IMR-90 (cell line): ENCODE results near the gene CYP2D6.
A peak's percentile ranks its signal among the peaks of the same experiment; 100 is the strongest.

Source experiments
- CEBPB ChIP-seq: IDR thresholded peaks from 2 replicates; pipeline ENCODE4 v1.6.1; 2012; ENCODE audit warnings: low read depth, low read length, improper control_type of control experiment
- MAFK ChIP-seq: IDR thresholded peaks from 2 replicates; pipeline ENCODE4 v1.6.1; 2012; ENCODE audit warnings: low read depth, low read length, improper control_type of control experiment
- MXI1 ChIP-seq: IDR thresholded peaks from 2 replicates; pipeline ENCODE4 v1.6.1; 2012; ENCODE audit warnings: low read depth, mild to moderate bottlenecking, low read length, moderate library complexity, borderline replicate concordance
- POLR2A ChIP-seq: IDR thresholded peaks from 2 replicates; pipeline ENCODE4 v1.6.1; 2012; ENCODE audit warnings: mild to moderate bottlenecking, low read depth, low read length
- RAD21 ChIP-seq: IDR thresholded peaks from 2 replicates; pipeline ENCODE4 v1.6.1; 2012; ENCODE audit warnings: low read length, improper control_type of control experiment
- SMC3 ChIP-seq: fragments of 150-350 bp; IDR thresholded peaks from 2 replicates; pipeline ENCODE4 v1.6.1; 2016; ENCODE audit warnings: low read depth, mild to moderate bottlenecking, antibody characterized with exemption, low read length, moderate library complexity
- TF ChIP-seq, protein P1 (sequence below): conservative IDR thresholded peaks from 2 replicates; pipeline ENCODE4 v1.5.1; 2012; ENCODE audit warnings: mild to moderate bottlenecking, low read depth, low read length, improper control_type of control experiment

DNA sequence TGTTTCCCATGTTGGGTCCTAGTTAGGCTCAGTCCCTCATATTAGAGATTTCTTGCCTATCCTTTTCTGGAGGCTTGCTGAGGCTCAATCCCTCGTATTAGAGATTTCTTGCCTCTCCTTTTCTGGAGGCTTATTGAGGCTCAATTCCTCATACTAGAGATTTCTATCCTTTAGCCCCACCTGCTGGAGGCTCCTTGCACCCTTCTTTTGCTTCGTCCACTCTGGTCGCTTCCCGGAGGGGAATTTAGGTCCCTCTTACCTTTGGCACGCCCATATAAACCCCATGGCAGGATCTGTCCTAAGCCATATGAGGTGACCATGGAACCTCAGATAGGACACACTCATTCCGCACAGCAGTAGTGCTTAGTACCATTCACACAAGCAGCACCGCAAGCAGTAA lies 15.9 kb downstream of the CYP2D6 start:
- TF ChIP-seq, protein P1, sequence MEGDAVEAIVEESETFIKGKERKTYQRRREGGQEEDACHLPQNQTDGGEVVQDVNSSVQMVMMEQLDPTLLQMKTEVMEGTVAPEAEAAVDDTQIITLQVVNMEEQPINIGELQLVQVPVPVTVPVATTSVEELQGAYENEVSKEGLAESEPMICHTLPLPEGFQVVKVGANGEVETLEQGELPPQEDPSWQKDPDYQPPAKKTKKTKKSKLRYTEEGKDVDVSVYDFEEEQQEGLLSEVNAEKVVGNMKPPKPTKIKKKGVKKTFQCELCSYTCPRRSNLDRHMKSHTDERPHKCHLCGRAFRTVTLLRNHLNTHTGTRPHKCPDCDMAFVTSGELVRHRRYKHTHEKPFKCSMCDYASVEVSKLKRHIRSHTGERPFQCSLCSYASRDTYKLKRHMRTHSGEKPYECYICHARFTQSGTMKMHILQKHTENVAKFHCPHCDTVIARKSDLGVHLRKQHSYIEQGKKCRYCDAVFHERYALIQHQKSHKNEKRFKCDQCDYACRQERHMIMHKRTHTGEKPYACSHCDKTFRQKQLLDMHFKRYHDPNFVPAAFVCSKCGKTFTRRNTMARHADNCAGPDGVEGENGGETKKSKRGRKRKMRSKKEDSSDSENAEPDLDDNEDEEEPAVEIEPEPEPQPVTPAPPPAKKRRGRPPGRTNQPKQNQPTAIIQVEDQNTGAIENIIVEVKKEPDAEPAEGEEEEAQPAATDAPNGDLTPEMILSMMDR: peak; percentile 31
- TF ChIP-seq MXI1 (no peak), POLR2A (no peak), CEBPB (no peak), RAD21 (peak; percentile 51), SMC3 (peak; percentile 39), MAFK (no peak)
